T47D (cell line): ENCODE data around the gene APEH.

Experiments used
- DNase-seq, 2 experiments: peaks; one replicate each; pipeline versions ENCODE4 v3.0.0 to v3.0.0-alpha.2; 2011 to 2012; ENCODE audit warnings: low read depth in 1 of 2, low spot score in 1 of 2
- JUND ChIP-seq: IDR thresholded peaks from 2 replicates; pipeline ENCODE4 v1.6.1; 2012; ENCODE audit warnings: low read depth
- in situ Hi-C: cut with HindIII; loops from 2 replicates; pipeline ENCODE4 v1.10.0; 2016; ENCODE audit warnings: low sequenced_read_pairs, low pct_unique_long_range_greater_than_20kb

Gene APEH

GRCh38 chr3:49665822-49666519 lies 8.2 kb upstream of the APEH start:
- no peak for TF ChIP-seq JUND
- in situ Hi-C loops, result no loop called here
- no peak for DNase-seq

GRCh38 chr3:49666592-49666991 lies 7.6 kb upstream of the APEH start:
- no peak for DNase-seq
- in situ Hi-C loops, result no loop called here
- TF ChIP-seq JUND, result no peak

- TF ChIP-seq JUND, result no peak
- in situ Hi-C loops, result no loop called here
- no peak for DNase-seq
Observed at GRCh38 chr3:49667701-49668413, 6.3 kb upstream of the APEH start.

GRCh38 chr3:49668414-49668797 lies 5.7 kb upstream of the APEH start:
- TF ChIP-seq JUND, result no peak
- no peak for DNase-seq
- in situ Hi-C loops, result no loop called here

- in situ Hi-C loops, result no loop called here
- no peak for TF ChIP-seq JUND
- peak in 1 of 2 experiments; percentile 19 for DNase-seq
Observed at GRCh38 chr3:49668861-49669260, 5.3 kb upstream of the APEH start.

- no peak for DNase-seq
- TF ChIP-seq JUND, result no peak
- in situ Hi-C loops, result no loop called here
Observed at GRCh38 chr3:49669352-49669751, 4.8 kb upstream of the APEH start.

- TF ChIP-seq JUND, result no peak
- no peak for DNase-seq
- in situ Hi-C loops, result no loop called here
Observed at GRCh38 chr3:49670940-49671290, 3.2 kb upstream of the APEH start.

- in situ Hi-C loops, result no loop called here
- TF ChIP-seq JUND, result no peak
- DNase-seq, result peak; percentile 75 to 83
Observed at GRCh38 chr3:49671291-49672288, 2.6 kb upstream of the APEH start.

- no peak for TF ChIP-seq JUND
- in situ Hi-C loops, result no loop called here
- DNase-seq, result peak; percentile 20 to 68
Observed at GRCh38 chr3:49673121-49673714, 933 bp upstream of the APEH start.

- in situ Hi-C loops, result no loop called here
- no peak for TF ChIP-seq JUND
- DNase-seq, result no peak
Observed at GRCh38 chr3:49674497-49674983, 389 bp downstream of the APEH start.

- DNase-seq, result no peak
- TF ChIP-seq JUND, result no peak
- in situ Hi-C loops, result no loop called here
Observed at GRCh38 chr3:49675912-49676311, 1.8 kb downstream of the APEH start.
